GM04504 (cell line): Measurements from ENCODE around the gene GID8.

Experiments used
- DNase-seq: peaks from one replicate; pipeline ENCODE4 v3.0.0-alpha.2; 2012; ENCODE audit warnings: low read depth

GID8 gene

DNA sequence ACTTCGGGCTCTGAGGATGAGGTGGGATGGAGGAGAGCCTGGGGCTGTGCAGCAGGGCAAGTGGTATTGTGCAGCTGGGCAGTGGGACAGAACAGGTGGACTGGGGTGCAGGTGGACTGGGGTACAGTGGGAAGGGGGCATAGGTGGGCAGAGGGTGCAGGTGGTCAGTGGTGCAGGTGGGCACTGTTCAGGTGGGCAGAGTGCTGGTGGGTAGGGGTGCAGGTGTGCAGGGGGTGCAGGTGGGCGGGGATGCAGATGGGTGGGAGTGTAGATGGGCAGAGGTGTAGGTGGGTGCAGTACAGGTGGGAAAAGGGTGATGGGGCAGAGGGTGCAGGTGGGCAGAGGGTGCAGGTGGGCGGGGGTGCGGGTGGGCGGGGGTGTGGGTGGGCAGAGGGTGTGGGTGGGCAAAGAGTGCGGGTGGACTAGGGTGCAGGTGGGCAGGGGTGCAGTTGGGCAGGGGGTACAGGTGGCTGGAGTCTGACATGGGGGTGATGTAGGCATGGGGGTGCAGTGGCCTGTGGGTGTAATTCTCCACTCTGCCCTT is 48.4 kb downstream of the GID8 start:
- DNase-seq = no peak

DNA sequence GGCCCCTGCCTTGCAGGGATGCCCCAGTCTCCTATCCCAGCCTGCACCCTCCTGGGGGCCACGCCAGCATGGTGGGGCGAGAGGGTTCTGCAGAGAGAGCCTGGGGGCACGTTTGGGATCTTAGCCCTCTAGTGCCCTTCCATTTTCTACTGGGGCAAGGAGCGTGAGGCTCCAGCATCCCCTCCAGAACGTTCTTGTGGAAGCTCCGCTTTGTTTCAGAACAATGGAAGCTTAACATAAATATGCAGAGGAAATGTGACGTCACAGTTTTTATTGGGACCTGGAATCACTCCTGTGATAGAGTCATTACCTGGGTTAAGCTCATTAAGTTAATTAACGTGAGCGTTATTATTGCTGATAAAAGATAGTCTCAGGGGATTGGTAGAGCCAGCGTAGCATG is 49.2 kb downstream of the GID8 start:
- no peak for DNase-seq

DNA sequence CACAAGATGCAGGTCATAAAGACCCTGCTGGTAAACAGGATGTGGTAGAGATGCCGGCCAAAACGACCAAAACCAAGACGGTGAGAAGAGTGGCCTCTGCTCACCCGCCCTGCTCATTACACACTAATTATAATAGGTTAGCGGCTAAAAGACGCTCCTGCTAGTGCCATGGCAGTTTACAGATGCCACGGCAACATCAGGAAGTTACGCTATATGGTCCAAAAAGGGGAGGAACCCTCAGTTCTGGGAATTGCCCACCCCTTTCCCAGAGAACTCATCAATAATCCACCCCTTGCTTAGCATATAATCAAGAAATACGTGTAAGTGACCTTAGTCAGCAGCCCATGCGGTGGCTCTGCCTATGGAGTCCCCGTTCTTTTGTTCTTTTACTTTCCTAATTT is 51.3 kb downstream of the GID8 start:
- DNase-seq = no peak

DNA sequence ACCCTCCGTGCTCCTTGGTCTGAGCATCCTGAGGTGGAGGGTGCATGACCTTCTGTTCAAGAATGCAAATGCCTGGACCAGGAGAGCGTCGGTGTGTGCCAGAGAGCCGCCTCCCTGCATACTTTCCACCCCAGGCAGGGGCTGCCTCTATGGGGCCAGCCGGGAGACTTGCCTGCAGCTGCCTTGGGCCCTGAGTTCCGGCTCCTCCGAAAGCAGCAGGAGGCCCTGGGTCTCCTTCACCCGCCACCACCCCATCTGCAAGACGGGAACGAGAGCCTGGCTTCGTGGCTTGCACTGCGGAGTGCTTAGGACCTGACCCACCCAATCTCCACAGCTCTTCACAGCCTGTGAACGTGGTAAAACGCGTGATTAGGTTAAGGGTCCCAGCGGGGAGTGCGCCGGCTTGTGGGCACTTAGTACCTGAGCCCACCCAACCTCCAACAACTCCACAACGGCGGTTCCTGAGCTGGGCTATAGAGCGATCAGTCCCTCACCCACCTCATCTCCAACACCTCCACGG is 52.4 kb downstream of the GID8 start:
- DNase-seq = no peak

DNA sequence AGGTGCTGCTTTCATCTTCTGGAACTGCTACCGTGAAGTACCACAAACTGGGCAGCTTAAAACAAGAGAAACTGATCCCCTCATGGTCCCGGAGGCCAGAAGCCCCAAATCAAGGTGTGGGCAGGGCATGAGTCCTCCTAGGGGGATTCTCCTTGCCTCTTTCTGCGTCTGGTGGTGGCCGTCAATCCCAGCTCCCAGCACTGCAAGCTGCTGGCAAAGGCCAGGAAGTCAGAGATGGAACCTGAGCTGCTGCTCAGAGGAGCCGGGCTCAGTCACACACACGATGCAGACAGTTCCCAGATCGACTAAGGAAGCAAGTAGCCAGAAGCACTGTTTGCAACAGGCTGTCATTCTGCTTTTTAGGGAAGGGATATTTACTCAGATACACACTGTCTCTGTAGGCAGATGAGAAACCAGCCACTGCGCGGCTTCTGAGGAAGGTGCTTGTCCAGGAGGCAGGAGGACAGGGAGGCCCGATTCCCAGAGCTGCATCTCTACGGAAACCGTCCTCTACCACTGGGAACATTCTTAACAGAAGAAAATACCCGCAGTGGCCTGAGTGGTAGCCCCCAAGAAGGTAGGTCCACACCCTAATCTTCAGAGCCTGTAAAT is 53.4 kb downstream of the GID8 start:
- DNase-seq = no peak

DNA sequence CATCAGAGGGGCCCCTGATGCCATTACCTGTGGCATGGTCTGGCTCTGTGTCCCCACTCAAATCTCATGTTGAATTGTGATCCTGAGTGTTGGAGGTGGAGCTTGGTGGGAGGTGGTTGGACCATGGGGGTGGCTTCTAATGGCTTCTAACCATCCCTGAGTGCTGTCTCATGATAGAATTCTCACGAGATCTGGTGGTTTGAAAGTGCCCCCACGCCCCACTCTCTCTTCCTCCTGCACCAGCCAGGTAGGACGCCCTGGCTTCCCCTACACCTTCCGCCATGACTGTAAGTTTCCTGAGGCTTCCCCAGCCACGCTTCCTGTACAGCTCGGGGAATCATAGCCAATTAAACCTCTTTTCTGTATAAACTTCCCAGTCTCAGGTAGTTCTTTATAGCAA is 53.9 kb downstream of the GID8 start:
- no peak for DNase-seq

DNA sequence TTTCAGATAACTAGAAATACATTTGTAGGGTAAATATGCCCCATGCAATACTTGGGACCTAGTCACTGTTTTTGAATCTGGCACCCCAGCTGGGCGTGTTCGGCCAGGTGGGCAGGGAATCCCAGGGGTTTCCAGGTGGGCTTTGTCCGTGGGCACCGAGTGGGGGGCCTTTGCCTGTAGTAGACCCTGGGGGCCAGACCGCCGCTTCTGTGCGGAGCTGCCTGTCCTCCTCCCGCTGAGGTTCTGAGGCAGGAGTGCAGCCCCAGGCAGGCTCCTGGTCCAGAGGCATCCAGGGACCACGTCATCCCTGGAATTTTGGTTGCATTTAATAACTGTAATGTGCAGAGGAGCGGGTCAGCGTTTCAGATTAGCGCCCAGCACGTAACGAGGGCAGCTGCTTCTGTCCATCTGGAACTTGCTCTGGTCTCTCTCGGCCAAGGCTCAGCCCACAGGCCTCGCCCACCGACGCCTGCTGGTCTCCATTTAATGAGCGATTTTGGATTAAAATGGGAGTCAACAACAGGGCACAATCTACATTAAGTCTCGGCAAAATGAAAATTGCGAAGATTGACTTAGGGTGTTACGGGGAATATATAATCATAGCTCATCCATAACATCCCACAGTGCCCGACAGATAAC is 56.0 kb downstream of the GID8 start:
- DNase-seq = no peak

DNA sequence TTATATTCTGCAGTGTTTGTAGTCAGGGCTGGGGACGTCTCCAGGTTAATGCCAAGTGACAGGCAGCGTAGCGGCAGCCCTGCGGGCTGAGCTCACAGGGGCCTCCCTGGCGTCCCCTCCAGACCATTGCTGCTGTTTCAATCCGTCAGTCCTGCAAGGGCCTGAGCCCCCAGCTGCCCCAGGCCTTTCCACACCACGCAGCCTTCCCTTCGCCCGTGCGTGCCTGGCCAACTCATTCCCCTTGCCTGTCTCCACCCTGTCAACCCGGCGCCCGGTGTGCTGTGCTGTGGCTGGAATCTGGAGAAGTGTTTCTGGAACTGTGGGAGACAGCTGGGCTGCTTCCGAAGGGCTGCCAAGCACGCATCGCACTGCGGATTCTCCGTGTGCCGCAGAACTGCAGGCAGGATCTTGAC is 56.9 kb downstream of the GID8 start:
- no peak for DNase-seq

DNA sequence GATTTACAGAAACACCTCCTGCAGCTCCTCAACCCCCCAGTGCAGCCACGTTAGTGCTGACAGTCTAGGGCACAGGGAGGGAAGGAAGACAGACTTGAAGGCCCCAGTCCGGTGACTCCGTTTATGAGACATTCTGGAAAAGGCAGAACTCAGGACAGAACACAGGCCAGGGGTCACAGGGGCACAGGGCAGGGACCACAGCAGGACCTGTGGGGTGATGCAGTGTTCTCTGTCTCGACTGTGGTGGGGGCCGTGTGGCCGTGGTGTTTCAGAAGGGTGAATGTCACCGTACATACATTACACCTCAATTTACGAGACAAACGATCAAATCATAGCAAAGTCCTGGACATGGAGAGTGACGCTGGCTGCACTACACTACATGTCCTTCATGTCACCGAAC is 57.5 kb downstream of the GID8 start:
- DNase-seq = no peak

DNA sequence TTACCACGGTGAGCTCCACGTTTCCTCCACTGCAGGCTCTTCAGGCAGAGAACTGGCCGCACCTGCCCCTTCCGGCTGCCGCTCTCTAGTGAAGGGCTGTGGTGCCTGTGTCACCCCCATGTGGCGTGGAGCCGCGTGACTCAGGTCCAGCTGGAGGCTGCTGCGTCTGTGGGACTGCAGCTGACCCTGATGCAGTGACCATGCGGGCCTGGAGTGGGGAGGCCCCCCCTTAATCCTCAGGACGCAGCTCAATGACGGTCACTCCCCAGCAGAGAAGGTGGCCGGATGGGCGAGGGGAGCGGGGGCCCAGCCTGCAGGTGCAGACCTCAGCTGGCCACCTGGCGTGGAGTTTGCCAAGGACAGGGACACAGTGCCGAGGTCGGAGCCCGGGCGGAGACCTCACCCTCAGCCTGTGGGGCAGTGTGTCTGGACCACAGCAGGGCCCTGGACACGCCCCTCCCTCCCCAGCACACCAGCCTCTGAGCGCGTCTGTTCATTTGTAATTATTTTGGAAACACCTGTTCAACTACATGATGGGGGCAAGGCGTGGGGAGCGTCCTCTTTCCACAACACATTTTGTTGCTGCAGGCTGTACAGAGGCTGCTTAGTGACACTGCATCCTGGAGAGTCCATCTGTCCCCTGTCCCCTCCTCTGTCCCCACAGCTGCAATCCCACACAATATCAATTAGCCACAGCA is 58.1 kb downstream of the GID8 start:
- DNase-seq = no peak

DNA sequence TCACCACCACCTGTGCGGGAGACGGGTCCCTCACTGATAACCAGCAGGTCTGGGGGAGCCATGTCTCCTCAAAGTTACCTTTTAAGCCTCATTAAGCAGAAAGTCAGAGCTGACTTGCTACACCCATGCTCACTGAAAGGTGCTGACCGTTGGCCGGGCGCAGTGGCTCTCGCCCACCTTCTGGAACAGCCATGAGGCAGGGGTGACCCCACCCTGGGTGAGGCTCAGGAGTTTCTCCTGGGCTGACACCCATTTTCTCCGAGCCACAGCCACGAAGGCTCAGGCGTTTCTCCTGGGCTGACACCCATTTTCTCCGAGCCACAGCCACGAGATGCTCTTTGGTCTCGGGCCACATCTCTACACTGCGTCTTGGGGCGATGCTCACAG is 58.6 kb downstream of the GID8 start:
- DNase-seq = no peak

DNA sequence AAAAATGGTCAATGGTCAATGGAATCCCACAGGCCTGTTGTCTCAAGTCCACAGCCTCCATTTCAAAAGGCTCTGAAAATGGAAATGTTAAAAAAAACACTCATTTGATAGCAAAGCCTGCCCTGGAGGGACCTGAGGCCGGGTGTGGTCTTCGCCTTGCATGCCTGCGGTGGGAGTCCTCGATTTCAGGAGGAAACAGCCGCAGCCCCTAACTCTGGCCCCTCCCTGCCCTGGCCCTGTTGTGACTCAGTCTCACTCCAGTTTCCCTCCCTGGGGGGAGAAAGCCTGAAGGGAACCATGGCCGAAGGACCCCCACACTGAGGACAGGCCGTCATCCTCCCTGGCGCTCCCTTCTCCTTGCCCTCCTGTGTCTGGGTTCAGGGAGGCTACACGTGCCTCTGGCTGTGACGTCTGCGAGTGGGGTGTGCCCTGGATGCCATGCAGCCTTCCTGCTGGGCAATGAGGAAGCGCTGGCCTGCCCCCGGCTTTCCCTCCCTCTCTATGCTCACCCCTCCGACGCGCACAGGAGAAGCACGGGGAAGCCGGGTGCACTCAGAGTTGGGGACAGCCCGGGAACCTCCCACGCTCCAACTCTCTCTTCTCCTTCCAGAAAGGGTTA is 59.6 kb downstream of the GID8 start:
- no peak for DNase-seq
